GM12878 (cell line): ENCODE data around the gene LTA. TPM values are rescaled to one million over a fixed set of nuclear protein-coding genes. Genes with fewer than 3 reads are reported as not detected.

Experiments
- ATAC-seq: fragments of 200-7000 bp; cut with Tn5 transposase; 3 replicates; pipeline ENCODE4 v1.9.1; 2020; ENCODE audit warnings: mild to moderate bottlenecking, moderate library complexity
- BruUV-seq: library from RNA; stranded (reverse); fragments of 400-500 nt; replicated peaks from 2 replicates; lab custom pipeline; 2021; lab: Mats Ljungman, UMichigan
- CTCF ChIA-PET: fragments of 300-600 bp; sonication (Branson Sonifier 250); formaldehyde crosslinking; extraction: SDS; loops from one replicate; lab custom pipeline; 2021; ENCODE audit warnings: inconsistent platforms; lab: Yijun Ruan, JAX
- POLR2A ChIA-PET: fragments of 350-600 bp; formaldehyde crosslinking; extraction: SDS; loops from one replicate; lab custom pipeline; 2021; ENCODE audit warnings: inconsistent platforms; lab: Charles Lee
- RAD21 ChIA-PET: fragments of 300-600 bp; sonication (Branson Sonifier 250); formaldehyde crosslinking; loops from one replicate; lab custom pipeline; 2023; ENCODE audit warnings: antibody characterized with exemption; ENCODE audit not compliant: unreplicated experiment; lab: Charles Lee
- SMC1A ChIA-PET: fragments of 300-600 bp; sonication (Branson Sonifier 250); formaldehyde crosslinking; loops from one replicate; lab custom pipeline; 2023; ENCODE audit not compliant: unreplicated experiment, uncharacterized antibody; lab: Charles Lee
- DNase-seq: peaks from one replicate; pipeline ENCODE4 v3.0.0-alpha.2; 2011; ENCODE audit warnings: low read depth, low spot score
- FAIRE-seq: peaks from 3 replicates; lab custom pipeline; 2011; peaks lifted over from hg19 to GRCh38; lab: Jason Lieb, UNC
- H2AFZ ChIP-seq: 2 replicates; pipeline ENCODE4 v1.6.0; 2011; ENCODE audit warnings: low read depth, low read length, control low read depth; ENCODE audit not compliant: control insufficient read depth
- H3K27ac ChIP-seq: 2 replicates; pipeline ENCODE4 v1.5.1; 2011; ENCODE audit warnings: control low read depth; ENCODE audit not compliant: control insufficient read depth, insufficient read depth
- H3K27me3 ChIP-seq, 2 experiments: replicated peaks in 1 of 2; 2 replicates each; pipeline versions ENCODE4 v1.6.0 to v1.6.1; 2011; ENCODE audit warnings: low read length in 1 of 2; ENCODE audit not compliant: control insufficient read depth in 2 of 2, insufficient read depth in 2 of 2
- H3K36me3 ChIP-seq, 2 experiments: 2 replicates each; pipeline ENCODE4 v1.5.1; 2011; ENCODE audit warnings: low read length in 1 of 2; ENCODE audit not compliant: control insufficient read depth in 2 of 2, insufficient read depth in 2 of 2
- H3K4me1 ChIP-seq: 2 replicates; pipeline ENCODE4 v1.6.1; 2011; ENCODE audit warnings: mild to moderate bottlenecking, low read length, moderate library complexity, mixed read lengths; ENCODE audit not compliant: control insufficient read depth, insufficient read depth
- H3K4me2 ChIP-seq: 2 replicates; pipeline ENCODE4 v1.6.0; 2011; ENCODE audit warnings: control low read depth; ENCODE audit not compliant: control insufficient read depth, insufficient read depth
- H3K4me3 ChIP-seq: fragments of 200-600 bp; sonication (generic); 2 replicates; pipeline ENCODE4 v1.5.1; 2016
- H3K79me2 ChIP-seq: 2 replicates; pipeline ENCODE4 v1.6.0; 2011; ENCODE audit warnings: low read length; ENCODE audit not compliant: control insufficient read depth, insufficient read depth
- H3K9ac ChIP-seq: 2 replicates; pipeline ENCODE4 v1.8.0; 2011; ENCODE audit warnings: low read length, control low read depth, mixed read lengths; ENCODE audit not compliant: control insufficient read depth, insufficient read depth
- H3K9me3 ChIP-seq: replicated peaks from 3 replicates; pipeline ENCODE4 v1.5.1; 2011; ENCODE audit warnings: mild to moderate bottlenecking, low read length; ENCODE audit not compliant: control insufficient read depth, insufficient read depth
- H4K20me1 ChIP-seq: 2 replicates; pipeline ENCODE4 v1.6.0; 2011; ENCODE audit not compliant: control insufficient read depth, insufficient read depth
- ATF7 ChIP-seq: fragments of 450-650 bp; IDR thresholded peaks from 2 replicates; pipeline ENCODE4 v1.6.1; 2016; ENCODE audit warnings: low read depth, mild to moderate bottlenecking
- GABPA ChIP-seq: IDR thresholded peaks from 2 replicates; pipeline ENCODE4 v1.6.1; 2014; ENCODE audit warnings: antibody characterized with exemption, low read depth, mild to moderate bottlenecking, inconsistent platforms
- MYB ChIP-seq: fragments of 150-350 bp; IDR thresholded peaks from 2 replicates; pipeline ENCODE4 v1.6.1; 2014; ENCODE audit warnings: mild to moderate bottlenecking, low read depth, low read length, borderline replicate concordance
- POLR2AphosphoS2 ChIP-seq: IDR thresholded peaks from 2 replicates; pipeline ENCODE4 v1.6.1; 2011; ENCODE audit warnings: low read depth, mild to moderate bottlenecking, low read length, improper control_type of control experiment, moderate library complexity
- POLR2AphosphoS5 ChIP-seq: IDR thresholded peaks from 2 replicates; pipeline ENCODE4 v1.6.1; 2011; ENCODE audit warnings: mild to moderate bottlenecking, low read length, inconsistent platforms
- RAD51 ChIP-seq: fragments of 450-650 bp; IDR thresholded peaks from 2 replicates; pipeline ENCODE4 v1.6.1; 2016; ENCODE audit warnings: moderate library complexity, mild to moderate bottlenecking, inconsistent platforms
- SP1 ChIP-seq: IDR thresholded peaks from one replicate; pipeline ENCODE4 v1.6.1; 2011; ENCODE audit warnings: low read depth, low read length
- SREBF1 ChIP-seq: IDR thresholded peaks from 2 replicates; pipeline ENCODE4 v1.6.1; 2012; ENCODE audit warnings: mild to moderate bottlenecking, low read length
- WGBS: methylation state at CpG from one replicate; pipeline ENCODE4 v1.1.6; 2016; ENCODE audit warnings: low lambda C conversion rate; ENCODE audit not compliant: insufficient replicate concordance, insufficient coverage; ENCODE audit errors: missing lambda C conversion rate; 5-methylcytosine and 5-hydroxymethylcytosine counted together
- in situ Hi-C: fragments of 300-500 bp; cut with MboI; formaldehyde crosslinking; loops from 9 replicates; pipeline ENCODE4 v1.14.3; 2018; ENCODE audit warnings: mixed read lengths
- intact Hi-C: fragments of 100-400 bp; cut with micrococcal nuclease; formaldehyde crosslinking; loops from one replicate; pipeline ENCODE4 v1.14.2; 2022; ENCODE audit not compliant: unreplicated experiment
- polyA plus RNA-seq, 11 experiments: library from polyadenylated mRNA; depleted of rRNA in 4 of 11; unstranded in 6 of 11; stranded (reverse) in 5 of 11; fragments of >200 nt; fragmentation: Nextera tagmentation in 4 of 11; fragmentation: Illumina TruSeq in 1 of 11; extraction: Ambion mirVana in 4 of 11; extraction: Trizol in 1 of 11; gene quantifications; 1 replicate in 1 of 11; 2 replicates in 10 of 11; pipeline versions ENCODE4 v1.2.1 to v1.2.3, GENCODE V29; 2011 to 2016; ENCODE audit warnings: inconsistent platforms in 2 of 11, missing spikeins in 2 of 11, low read depth in 1 of 11
- total RNA-seq, 4 experiments: library from RNA; depleted of rRNA in 3 of 4; stranded (reverse); fragments of >200 nt in 3 of 4; fragmentation: Illumina TruSeq in 1 of 4; extraction: Trizol in 1 of 4; gene quantifications; 2 replicates each; pipeline versions ENCODE4 v1.2.1 to v1.2.3, GENCODE V29; 2013 to 2021
- TF ChIP-seq, protein P1 (sequence below): IDR thresholded peaks from 2 replicates; pipeline ENCODE4 v1.6.1; 2012; ENCODE audit warnings: mild to moderate bottlenecking, low read depth, low read length
- TF ChIP-seq, protein P2 (sequence below): IDR thresholded peaks from 2 replicates; pipeline ENCODE4 v1.6.1; 2011; ENCODE audit warnings: borderline replicate concordance, low read depth, mild to moderate bottlenecking, moderate library complexity, mixed read lengths, low read length; ENCODE audit not compliant: insufficient read depth; ENCODE audit errors: extremely low read length
- TF ChIP-seq, protein P3 (sequence below): IDR thresholded peaks from 2 replicates; pipeline ENCODE4 v1.6.1; 2011; ENCODE audit warnings: low read depth, mild to moderate bottlenecking, low read length, moderate library complexity, borderline replicate concordance; ENCODE audit errors: extremely low read depth

LTA gene
- total and polyA plus RNA-seq, 10 of the 15 experiments (the other 5 are each of a cell fraction or from before 2014, with no cell fraction given), result 27.5 to 100 (median 75.1) TPM

DNA sequence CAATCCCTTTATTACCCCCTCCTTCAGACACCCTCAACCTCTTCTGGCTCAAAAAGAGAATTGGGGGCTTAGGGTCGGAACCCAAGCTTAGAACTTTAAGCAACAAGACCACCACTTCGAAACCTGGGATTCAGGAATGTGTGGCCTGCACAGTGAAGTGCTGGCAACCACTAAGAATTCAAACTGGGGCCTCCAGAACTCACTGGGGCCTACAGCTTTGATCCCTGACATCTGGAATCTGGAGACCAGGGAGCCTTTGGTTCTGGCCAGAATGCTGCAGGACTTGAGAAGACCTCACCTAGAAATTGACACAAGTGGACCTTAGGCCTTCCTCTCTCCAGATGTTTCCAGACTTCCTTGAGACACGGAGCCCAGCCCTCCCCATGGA is 5.5 kb downstream of the LTA start:
- Histone ChIP-seq H3K27ac (peak overlapping the region; percentile 96), H3K79me2 (peaks cover 87% of the 10 kb centered on the region), H3K4me2 (peak overlapping the region; percentile 84), H3K9me3 (no peaks in the 10 kb centered on the region), H2AFZ (no peak overlapping the region), H4K20me1 (no peaks in the 10 kb centered on the region), H3K4me3 (peak overlapping the region; percentile 91), H3K36me3 (peaks cover 0 to 7% of the 10 kb centered on the region in 2 experiments; a peak in 2 of 4 replicates), H3K4me1 (peaks cover 50% of the 10 kb centered on the region), H3K9ac (peak overlapping the region; percentile 82), H3K27me3 (no peaks in the 10 kb centered on the region)
- no peak for TF ChIP-seq GABPA
- peak; percentile 14; the same call in 1 of the 2 replicates for TF ChIP-seq POLR2AphosphoS5
- TF ChIP-seq, protein P1, sequence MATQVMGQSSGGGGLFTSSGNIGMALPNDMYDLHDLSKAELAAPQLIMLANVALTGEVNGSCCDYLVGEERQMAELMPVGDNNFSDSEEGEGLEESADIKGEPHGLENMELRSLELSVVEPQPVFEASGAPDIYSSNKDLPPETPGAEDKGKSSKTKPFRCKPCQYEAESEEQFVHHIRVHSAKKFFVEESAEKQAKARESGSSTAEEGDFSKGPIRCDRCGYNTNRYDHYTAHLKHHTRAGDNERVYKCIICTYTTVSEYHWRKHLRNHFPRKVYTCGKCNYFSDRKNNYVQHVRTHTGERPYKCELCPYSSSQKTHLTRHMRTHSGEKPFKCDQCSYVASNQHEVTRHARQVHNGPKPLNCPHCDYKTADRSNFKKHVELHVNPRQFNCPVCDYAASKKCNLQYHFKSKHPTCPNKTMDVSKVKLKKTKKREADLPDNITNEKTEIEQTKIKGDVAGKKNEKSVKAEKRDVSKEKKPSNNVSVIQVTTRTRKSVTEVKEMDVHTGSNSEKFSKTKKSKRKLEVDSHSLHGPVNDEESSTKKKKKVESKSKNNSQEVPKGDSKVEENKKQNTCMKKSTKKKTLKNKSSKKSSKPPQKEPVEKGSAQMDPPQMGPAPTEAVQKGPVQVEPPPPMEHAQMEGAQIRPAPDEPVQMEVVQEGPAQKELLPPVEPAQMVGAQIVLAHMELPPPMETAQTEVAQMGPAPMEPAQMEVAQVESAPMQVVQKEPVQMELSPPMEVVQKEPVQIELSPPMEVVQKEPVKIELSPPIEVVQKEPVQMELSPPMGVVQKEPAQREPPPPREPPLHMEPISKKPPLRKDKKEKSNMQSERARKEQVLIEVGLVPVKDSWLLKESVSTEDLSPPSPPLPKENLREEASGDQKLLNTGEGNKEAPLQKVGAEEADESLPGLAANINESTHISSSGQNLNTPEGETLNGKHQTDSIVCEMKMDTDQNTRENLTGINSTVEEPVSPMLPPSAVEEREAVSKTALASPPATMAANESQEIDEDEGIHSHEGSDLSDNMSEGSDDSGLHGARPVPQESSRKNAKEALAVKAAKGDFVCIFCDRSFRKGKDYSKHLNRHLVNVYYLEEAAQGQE, result no peak
- 0 out of 2 replicates have a peak, but pooled peaks have one; percentile 7 for TF ChIP-seq POLR2AphosphoS2
- TF ChIP-seq MYB, result no peak
- TF ChIP-seq, protein P2, sequence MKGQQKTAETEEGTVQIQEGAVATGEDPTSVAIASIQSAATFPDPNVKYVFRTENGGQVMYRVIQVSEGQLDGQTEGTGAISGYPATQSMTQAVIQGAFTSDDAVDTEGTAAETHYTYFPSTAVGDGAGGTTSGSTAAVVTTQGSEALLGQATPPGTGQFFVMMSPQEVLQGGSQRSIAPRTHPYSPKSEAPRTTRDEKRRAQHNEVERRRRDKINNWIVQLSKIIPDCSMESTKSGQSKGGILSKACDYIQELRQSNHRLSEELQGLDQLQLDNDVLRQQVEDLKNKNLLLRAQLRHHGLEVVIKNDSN, result no peak
- no peak for TF ChIP-seq SREBF1
- TF ChIP-seq ATF7, result no peak
- TF ChIP-seq SP1, result no peak
- TF ChIP-seq, protein P3, sequence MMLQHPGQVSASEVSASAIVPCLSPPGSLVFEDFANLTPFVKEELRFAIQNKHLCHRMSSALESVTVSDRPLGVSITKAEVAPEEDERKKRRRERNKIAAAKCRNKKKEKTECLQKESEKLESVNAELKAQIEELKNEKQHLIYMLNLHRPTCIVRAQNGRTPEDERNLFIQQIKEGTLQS, result no peak
- TF ChIP-seq RAD51, result no peak
- FAIRE-seq (no peak), DNase-seq (no peak), ATAC-seq (no peak)
- no TSS peak for BruUV-seq
- POLR2A ChIA-PET, result interaction anchor here (1.0 to 17.1 kb wide), 8 partner anchors 7 to 229 kb away, joined by 3 to 282 read pairs (median 90); partner anchors contain the start of genes ATP6V1G2, DDX39B, LSM2 and LST1
- CTCF ChIA-PET, result interaction anchor here (1.3 to 31.0 kb wide), 3 partner anchors 15 to 45 kb away, joined by 3 to 2098 read pairs (median 789); partner anchors contain the start of genes ATP6V1G2, DDX39B, LST1 and LTA
- WGBS, result 44% methylated on average over 3 of the region's 3 CpGs
- RAD21 ChIA-PET, result interaction anchor here (1.0 to 17.5 kb wide), 9 partner anchors 8 to 253 kb away, joined by 3 to 620 read pairs (median 7); partner anchors contain the start of genes ATP6V1G2, DDX39B, LST1 and NCR3
- intact Hi-C loops, result no loop called here
- in situ Hi-C loops, result no loop called here
- SMC1A ChIA-PET, result interaction anchor here (5.1 to 45.5 kb wide), 3 partner anchors 7 to 23 kb away, joined by 56 to 1989 read pairs (median 523); partner anchors contain the start of genes ATP6V1G2, DDX39B, LST1 and LTA
